ENCODE measurements around the gene COL1A2.

COL1A2 gene

GRCh38 chr7:94439893-94440381 lies 45.2 kb downstream of the COL1A2 start:
- DNase-seq: no peak

GRCh38 chr7:94440451-94441039 lies 45.9 kb downstream of the COL1A2 start:
- DNase-seq: no peak

- DNase-seq: no peak
Observed at GRCh38 chr7:94441138-94441537, 46.4 kb downstream of the COL1A2 start.

- no peak for DNase-seq
Observed at GRCh38 chr7:94442639-94443038, 47.9 kb downstream of the COL1A2 start.

GRCh38 chr7:94444813-94445212 lies 50.1 kb downstream of the COL1A2 start:
- DNase-seq: peak; percentile 19

GRCh38 chr7:94445696-94446194 lies 51.0 kb downstream of the COL1A2 start:
- DNase-seq: no peak

- DNase-seq: no peak
Observed at GRCh38 chr7:94446308-94446707, 51.6 kb downstream of the COL1A2 start.

GRCh38 chr7:94449151-94449725 lies 54.5 kb downstream of the COL1A2 start:
- peak; percentile 32 for DNase-seq

GRCh38 chr7:94450044-94450697 lies 55.5 kb downstream of the COL1A2 start:
- DNase-seq: peak; percentile 19

GRCh38 chr7:94451187-94451586 lies 56.5 kb downstream of the COL1A2 start:
- peak; percentile 20 for DNase-seq

- DNase-seq: peak; percentile 86
Observed at GRCh38 chr7:94452239-94452638, 57.5 kb downstream of the COL1A2 start.

GRCh38 chr7:94453898-94454297 lies 59.2 kb downstream of the COL1A2 start:
- no peak for DNase-seq

- DNase-seq: no peak
Observed at GRCh38 chr7:94458041-94458440, 63.3 kb downstream of the COL1A2 start.

- DNase-seq: no peak
Observed at GRCh38 chr7:94466516-94466915, 71.8 kb downstream of the COL1A2 start.

- no peak for DNase-seq
Observed at GRCh38 chr7:94471604-94472003, 76.9 kb downstream of the COL1A2 start.

- DNase-seq: no peak
Observed at GRCh38 chr7:94472608-94473007, 77.9 kb downstream of the COL1A2 start.

GRCh38 chr7:94476251-94476840 lies 81.7 kb downstream of the COL1A2 start:
- no peak for DNase-seq

GRCh38 chr7:94477878-94478277 lies 83.2 kb downstream of the COL1A2 start:
- no peak for DNase-seq

- no peak for DNase-seq
Observed at GRCh38 chr7:94478648-94479214, 84.0 kb downstream of the COL1A2 start.

Data from NCI-H510A treated with DMSO at 0.1 percent for 48 hours (cell line).